ENCODE results near the gene ORMDL3. TPM values are rescaled to one million over a fixed set of nuclear protein-coding genes. Genes with fewer than 3 reads are reported as not detected.

The ORMDL3 gene, protein sequence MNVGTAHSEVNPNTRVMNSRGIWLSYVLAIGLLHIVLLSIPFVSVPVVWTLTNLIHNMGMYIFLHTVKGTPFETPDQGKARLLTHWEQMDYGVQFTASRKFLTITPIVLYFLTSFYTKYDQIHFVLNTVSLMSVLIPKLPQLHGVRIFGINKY
- total RNA-seq = 37.1 TPM

DNA sequence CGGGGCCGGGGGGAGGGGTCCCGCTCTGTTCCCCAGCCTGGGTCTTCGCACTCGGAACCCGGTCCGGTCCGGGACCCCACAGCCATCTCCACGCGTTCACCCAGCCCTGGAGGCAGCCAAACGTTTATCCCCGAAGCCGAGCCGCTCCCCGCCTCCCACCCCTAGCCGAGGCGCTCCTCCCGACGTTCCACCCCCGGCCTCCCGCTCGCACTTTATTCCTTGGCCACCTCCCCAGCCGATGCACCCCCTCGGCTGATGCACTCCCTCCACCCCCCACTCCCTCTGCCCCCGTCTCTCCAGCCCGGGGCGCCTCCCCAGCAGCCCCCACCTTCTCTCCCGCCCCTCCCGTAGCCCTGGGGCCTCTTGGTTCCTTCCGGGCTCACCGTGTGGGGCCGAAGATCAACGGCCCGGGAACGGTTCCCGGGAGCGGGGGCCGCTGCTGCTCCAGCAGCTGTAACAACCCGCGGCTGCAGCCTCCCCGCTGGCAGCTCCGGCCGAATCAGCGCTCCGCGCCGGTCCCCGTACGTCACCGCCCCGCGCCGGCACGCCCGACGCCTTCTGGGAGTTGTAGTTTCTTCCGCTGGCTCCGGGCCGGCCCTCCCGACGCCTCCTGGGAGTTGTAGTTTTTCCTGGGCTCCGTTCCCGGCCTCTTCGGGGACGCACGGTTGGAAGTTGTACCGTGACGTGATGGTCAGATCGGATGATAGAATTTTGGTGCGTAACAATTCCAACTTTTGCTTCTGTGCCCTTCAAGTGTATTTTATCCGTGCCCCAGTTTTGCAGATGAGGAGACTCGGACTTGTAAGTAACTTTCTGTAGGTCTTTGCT lies at the start of gene ORMDL3, which contains the start of gene LRRC3C:
Gene ORMDL3, minus strand, starts transcription at position 501 of the 828 bp plus-strand sequence. CDS start 3,398 bp downstream, outside the sequence.
Gene LRRC3C, plus strand, starts transcription at position 632 of the 828 bp plus-strand sequence. CDS start 13,792 bp downstream, outside the sequence.
- Histone ChIP-seq H3K27me3 (ENCODE audit: control insufficient read depth in 3 of 3, insufficient read depth in 3 of 3, low read length in 3 of 3) (no peaks in the 10 kb centered on the region), H3K9ac (ENCODE audit: low read depth in 1 of 3, low read length in 3 of 3) (peak within 1 kb of the TSS; percentile 87 to 96 (median 90))

DNA sequence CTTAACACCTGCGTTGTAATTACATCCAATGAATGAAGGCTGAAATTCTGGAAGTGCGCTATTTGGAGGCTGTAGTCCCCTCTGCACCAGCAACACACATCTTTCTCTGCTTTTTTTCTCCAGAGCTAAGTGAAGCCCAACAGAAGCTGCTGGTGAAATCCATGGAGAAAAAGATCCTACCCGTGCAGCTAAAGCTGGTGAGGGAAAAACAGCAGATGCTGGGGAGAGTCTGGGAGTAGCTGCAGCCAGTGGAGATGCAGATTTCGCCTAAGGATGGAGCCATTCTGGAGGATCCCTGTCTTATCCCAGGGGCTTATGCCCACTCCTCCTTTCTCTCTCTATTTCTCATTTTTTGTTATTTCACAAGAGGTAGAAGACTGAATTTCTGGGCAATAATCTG lies 48.4 kb upstream of the ORMDL3 start:
- Histone ChIP-seq H3K9me3 (ENCODE audit: control insufficient read depth in 3 of 3, low read length in 3 of 3) (no peaks in the 10 kb centered on the region), H3K9ac (ENCODE audit: low read depth in 1 of 3, low read length in 3 of 3) (no peak overlapping the region), H3K27ac (ENCODE audit: low read depth, low read length) (no peak overlapping the region), H3K27me3 (ENCODE audit: control insufficient read depth in 3 of 3, insufficient read depth in 3 of 3, low read length in 3 of 3) (peaks cover 0 to 8% (median 8%) of the 10 kb centered on the region in 3 donors), H3K4me3 (ENCODE audit: low read length in 3 of 3) (no peak overlapping the region), H3K36me3 (ENCODE audit: control insufficient read depth in 3 of 3, insufficient read depth in 3 of 3, low read length in 3 of 3) (peaks cover 0 to 1% (median 0%) of the 10 kb centered on the region in 3 donors), H3K4me1 (ENCODE audit: control insufficient read depth in 3 of 3, insufficient read depth in 3 of 3, low read length in 3 of 3) (peaks cover 6 to 13% (median 7%) of the 10 kb centered on the region in 3 donors)

More for the DNA sequence above, at the start of gene ORMDL3, which contains the start of gene LRRC3C:
- peak within 1 kb of the TSS; percentile 75 to 95 (median 75) for H3K4me3 ChIP-seq (ENCODE audit: low read length in 3 of 3)
- H3K9me3 ChIP-seq (ENCODE audit: control insufficient read depth in 3 of 3, low read length in 3 of 3) = no peaks in the 10 kb centered on the region
- H3K27ac ChIP-seq (ENCODE audit: low read depth, low read length) = peak within 1 kb of the TSS; percentile 97
- H3K36me3 ChIP-seq (ENCODE audit: control insufficient read depth in 3 of 3, insufficient read depth in 3 of 3, low read length in 3 of 3) = peaks cover 13 to 19% (median 18%) of the 10 kb centered on the region in 3 donors
- H3K4me1 ChIP-seq (ENCODE audit: control insufficient read depth in 3 of 3, insufficient read depth in 3 of 3, low read length in 3 of 3) = peaks cover 41 to 57% (median 42%) of the 10 kb centered on the region in 3 donors

DNA sequence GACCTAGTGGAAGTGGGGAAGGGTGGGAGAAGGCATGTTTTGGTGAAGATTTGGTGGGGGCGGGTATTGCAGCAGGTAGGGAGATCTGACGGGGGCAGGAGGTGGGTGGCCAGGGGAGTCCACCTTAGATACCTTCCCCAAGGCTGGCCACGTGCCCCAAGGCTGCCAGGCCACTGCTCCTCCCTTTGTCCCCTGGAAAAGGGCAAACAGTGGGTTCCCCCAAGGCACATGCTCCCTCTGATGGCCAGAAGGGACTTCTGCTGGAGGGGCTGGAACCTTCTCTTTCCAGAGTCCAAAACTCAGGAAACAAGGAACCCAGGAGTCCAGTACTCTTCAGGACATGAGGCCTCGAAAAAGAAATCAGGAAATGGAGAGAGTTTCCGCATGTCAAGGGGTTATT lies 47.0 kb upstream of the ORMDL3 start:
- Histone ChIP-seq H3K36me3 (ENCODE audit: control insufficient read depth in 3 of 3, insufficient read depth in 3 of 3, low read length in 3 of 3) (no peaks in the 10 kb centered on the region), H3K9me3 (ENCODE audit: control insufficient read depth in 3 of 3, low read length in 3 of 3) (no peaks in the 10 kb centered on the region), H3K27ac (ENCODE audit: low read depth, low read length) (no peak overlapping the region), H3K27me3 (ENCODE audit: control insufficient read depth in 3 of 3, insufficient read depth in 3 of 3, low read length in 3 of 3) (peaks cover 4 to 15% (median 11%) of the 10 kb centered on the region in 3 donors), H3K4me3 (ENCODE audit: low read length in 3 of 3) (no peak overlapping the region), H3K4me1 (ENCODE audit: control insufficient read depth in 3 of 3, insufficient read depth in 3 of 3, low read length in 3 of 3) (peaks cover 0 to 5% (median under 1%) of the 10 kb centered on the region in 3 donors), H3K9ac (ENCODE audit: low read depth in 1 of 3, low read length in 3 of 3) (no peak overlapping the region)

DNA sequence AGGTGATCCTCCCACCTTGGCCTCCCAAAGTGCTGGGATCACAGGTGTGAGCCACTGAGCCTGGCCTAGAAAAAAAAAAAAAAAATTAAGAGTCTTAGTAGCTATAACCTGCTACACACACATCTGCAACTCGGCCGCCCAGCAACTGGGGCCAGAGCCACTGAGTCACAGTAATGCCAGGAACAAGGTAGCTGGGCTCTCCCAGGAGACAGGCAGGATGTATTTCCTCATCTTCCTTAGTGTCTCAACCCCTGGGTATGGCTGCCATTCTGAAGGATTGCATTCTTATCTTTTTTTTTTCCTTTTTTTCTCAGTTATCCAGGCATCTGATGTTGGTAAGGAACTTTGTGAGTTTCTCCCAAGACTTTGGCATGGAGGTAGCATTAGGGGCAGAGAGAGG lies 46.1 kb upstream of the ORMDL3 start:
- H3K36me3 ChIP-seq (ENCODE audit: control insufficient read depth in 3 of 3, insufficient read depth in 3 of 3, low read length in 3 of 3) = no peaks in the 10 kb centered on the region
- no peaks in the 10 kb centered on the region for H3K4me1 ChIP-seq (ENCODE audit: control insufficient read depth in 3 of 3, insufficient read depth in 3 of 3, low read length in 3 of 3)
- H3K27ac ChIP-seq (ENCODE audit: low read depth, low read length) = no peak overlapping the region
- H3K9me3 ChIP-seq (ENCODE audit: control insufficient read depth in 3 of 3, low read length in 3 of 3) = no peaks in the 10 kb centered on the region
- peaks cover 4 to 15% (median 11%) of the 10 kb centered on the region in 3 donors for H3K27me3 ChIP-seq (ENCODE audit: control insufficient read depth in 3 of 3, insufficient read depth in 3 of 3, low read length in 3 of 3)
- H3K9ac ChIP-seq (ENCODE audit: low read depth in 1 of 3, low read length in 3 of 3) = no peak overlapping the region
- no peak overlapping the region for H3K4me3 ChIP-seq (ENCODE audit: low read length in 3 of 3)

DNA sequence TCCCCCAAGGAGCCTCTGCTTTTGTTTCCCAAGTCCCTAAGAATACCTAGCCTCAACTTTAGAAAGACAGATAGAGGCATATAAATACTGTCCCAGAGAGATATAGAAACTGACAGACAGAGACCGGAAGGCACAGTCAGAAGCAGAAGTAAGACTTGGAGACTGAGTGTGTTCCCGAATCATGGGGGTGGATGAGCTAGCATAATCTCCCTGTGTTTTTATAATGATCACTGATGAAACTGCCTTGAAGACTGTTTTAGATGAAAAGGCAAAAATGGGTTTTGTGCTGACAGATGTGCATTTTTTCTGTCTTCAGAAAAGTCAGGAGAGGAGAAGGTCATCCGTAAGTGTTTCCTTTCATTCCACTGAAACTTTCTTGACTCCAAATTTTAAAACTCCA lies 44.9 kb upstream of the ORMDL3 start:
- H3K4me3 ChIP-seq (ENCODE audit: low read length in 3 of 3) = no peak overlapping the region
- no peaks in the 10 kb centered on the region for H3K36me3 ChIP-seq (ENCODE audit: control insufficient read depth in 3 of 3, insufficient read depth in 3 of 3, low read length in 3 of 3)
- H3K4me1 ChIP-seq (ENCODE audit: control insufficient read depth in 3 of 3, insufficient read depth in 3 of 3, low read length in 3 of 3) = no peaks in the 10 kb centered on the region
- no peak overlapping the region for H3K27ac ChIP-seq (ENCODE audit: low read depth, low read length)
- H3K27me3 ChIP-seq (ENCODE audit: control insufficient read depth in 3 of 3, insufficient read depth in 3 of 3, low read length in 3 of 3) = peaks cover 4 to 15% (median 11%) of the 10 kb centered on the region in 3 donors
- no peaks in the 10 kb centered on the region for H3K9me3 ChIP-seq (ENCODE audit: control insufficient read depth in 3 of 3, low read length in 3 of 3)
- no peak overlapping the region for H3K9ac ChIP-seq (ENCODE audit: low read depth in 1 of 3, low read length in 3 of 3)

DNA sequence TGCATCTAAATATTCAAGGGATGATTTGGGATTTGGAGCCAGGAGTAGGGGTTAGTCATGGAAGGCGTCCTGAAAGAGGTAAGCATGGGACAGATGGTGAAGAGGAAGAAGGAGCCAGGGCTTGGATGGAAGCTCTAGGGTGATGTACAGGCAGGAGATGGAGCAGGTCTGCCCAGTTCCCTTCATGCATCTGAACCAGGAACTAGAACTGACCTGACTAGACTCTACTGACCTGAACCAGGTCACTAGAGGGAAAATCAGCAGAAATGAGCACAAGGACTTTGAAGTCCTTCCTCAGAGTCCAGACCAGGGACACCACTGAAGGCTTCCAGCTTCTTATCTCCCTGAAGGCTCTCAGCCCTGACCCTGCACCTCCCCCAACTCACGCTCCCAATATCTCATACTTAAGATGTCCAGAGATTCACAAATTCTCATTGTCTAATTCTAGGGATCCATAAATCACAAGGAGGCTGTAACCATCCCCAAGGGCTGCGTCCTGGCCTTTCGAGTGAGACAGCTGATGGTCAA lies 43.7 kb upstream of the ORMDL3 start:
- Histone ChIP-seq H3K9ac (ENCODE audit: low read depth in 1 of 3, low read length in 3 of 3) (no peak overlapping the region), H3K9me3 (ENCODE audit: control insufficient read depth in 3 of 3, low read length in 3 of 3) (no peaks in the 10 kb centered on the region), H3K27ac (ENCODE audit: low read depth, low read length) (no peak overlapping the region), H3K4me3 (ENCODE audit: low read length in 3 of 3) (no peak overlapping the region), H3K27me3 (ENCODE audit: control insufficient read depth in 3 of 3, insufficient read depth in 3 of 3, low read length in 3 of 3) (peaks cover 4 to 15% (median 11%) of the 10 kb centered on the region in 3 donors), H3K4me1 (ENCODE audit: control insufficient read depth in 3 of 3, insufficient read depth in 3 of 3, low read length in 3 of 3) (no peaks in the 10 kb centered on the region), H3K36me3 (ENCODE audit: control insufficient read depth in 3 of 3, insufficient read depth in 3 of 3, low read length in 3 of 3) (no peaks in the 10 kb centered on the region)

DNA sequence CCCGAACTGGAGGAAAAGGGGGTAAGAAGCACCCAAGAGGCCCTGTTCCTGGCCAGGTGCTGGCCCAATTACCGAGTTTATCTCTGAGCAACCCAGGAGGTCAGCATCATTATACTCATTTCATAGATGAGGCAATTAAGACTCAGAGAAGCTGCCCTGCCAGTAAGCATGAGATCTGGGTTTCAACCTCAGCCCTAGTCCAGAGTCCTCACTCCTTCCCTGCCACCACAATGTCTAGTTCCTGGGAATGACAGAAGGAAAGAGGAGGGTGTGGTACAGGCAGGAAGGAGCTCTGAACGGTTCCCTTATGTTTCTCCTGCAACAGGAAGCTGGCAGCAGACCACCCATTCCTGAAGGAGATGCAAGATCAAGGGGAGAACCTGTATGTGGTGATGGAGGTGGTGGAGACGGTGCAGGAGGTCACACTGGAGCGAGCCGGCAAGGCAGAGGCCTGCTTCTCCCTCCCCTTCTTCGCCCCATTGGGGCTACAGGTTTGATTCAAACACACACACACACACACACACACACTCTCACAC lies 42.8 kb upstream of the ORMDL3 start:
- H3K4me1 ChIP-seq (ENCODE audit: control insufficient read depth in 3 of 3, insufficient read depth in 3 of 3, low read length in 3 of 3) = no peaks in the 10 kb centered on the region
- H3K27me3 ChIP-seq (ENCODE audit: control insufficient read depth in 3 of 3, insufficient read depth in 3 of 3, low read length in 3 of 3) = peaks cover 4 to 14% (median 11%) of the 10 kb centered on the region in 3 donors

DNA sequence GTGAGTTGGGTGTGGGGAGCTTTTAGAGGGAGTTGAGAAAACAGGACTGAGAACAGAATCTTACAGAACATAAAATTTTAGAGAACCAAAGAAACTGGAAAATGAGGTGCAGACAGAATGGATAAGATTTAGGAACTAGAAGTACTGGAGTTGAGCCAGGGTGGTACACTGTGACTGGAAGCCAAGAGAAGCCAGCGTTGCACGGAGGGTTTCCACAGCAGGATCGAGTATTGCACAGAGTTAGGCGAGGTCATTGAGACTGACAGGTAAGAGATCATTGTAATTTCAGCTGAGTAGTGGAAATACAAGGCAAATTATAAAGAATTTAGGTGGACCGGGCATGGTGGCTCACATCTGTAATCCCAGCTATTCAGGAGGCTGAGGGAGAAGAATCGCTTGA lies 42.0 kb upstream of the ORMDL3 start:
- H3K9ac ChIP-seq (ENCODE audit: low read depth in 1 of 3, low read length in 3 of 3) = no peak overlapping the region
- no peak overlapping the region for H3K27ac ChIP-seq (ENCODE audit: low read depth, low read length)
- H3K9me3 ChIP-seq (ENCODE audit: control insufficient read depth in 3 of 3, low read length in 3 of 3) = no peaks in the 10 kb centered on the region
- no peak overlapping the region for H3K4me3 ChIP-seq (ENCODE audit: low read length in 3 of 3)
- peaks cover 4 to 14% (median 9%) of the 10 kb centered on the region in 3 donors for H3K27me3 ChIP-seq (ENCODE audit: control insufficient read depth in 3 of 3, insufficient read depth in 3 of 3, low read length in 3 of 3)
- no peaks in the 10 kb centered on the region for H3K36me3 ChIP-seq (ENCODE audit: control insufficient read depth in 3 of 3, insufficient read depth in 3 of 3, low read length in 3 of 3)
- no peaks in the 10 kb centered on the region for H3K4me1 ChIP-seq (ENCODE audit: control insufficient read depth in 3 of 3, insufficient read depth in 3 of 3, low read length in 3 of 3)

More for the DNA sequence above, 42.8 kb upstream of the ORMDL3 start:
- Histone ChIP-seq H3K9me3 (ENCODE audit: control insufficient read depth in 3 of 3, low read length in 3 of 3) (no peaks in the 10 kb centered on the region), H3K4me3 (ENCODE audit: low read length in 3 of 3) (no peak overlapping the region), H3K9ac (ENCODE audit: low read depth in 1 of 3, low read length in 3 of 3) (no peak overlapping the region), H3K36me3 (ENCODE audit: control insufficient read depth in 3 of 3, insufficient read depth in 3 of 3, low read length in 3 of 3) (no peaks in the 10 kb centered on the region), H3K27ac (ENCODE audit: low read depth, low read length) (no peak overlapping the region)

DNA sequence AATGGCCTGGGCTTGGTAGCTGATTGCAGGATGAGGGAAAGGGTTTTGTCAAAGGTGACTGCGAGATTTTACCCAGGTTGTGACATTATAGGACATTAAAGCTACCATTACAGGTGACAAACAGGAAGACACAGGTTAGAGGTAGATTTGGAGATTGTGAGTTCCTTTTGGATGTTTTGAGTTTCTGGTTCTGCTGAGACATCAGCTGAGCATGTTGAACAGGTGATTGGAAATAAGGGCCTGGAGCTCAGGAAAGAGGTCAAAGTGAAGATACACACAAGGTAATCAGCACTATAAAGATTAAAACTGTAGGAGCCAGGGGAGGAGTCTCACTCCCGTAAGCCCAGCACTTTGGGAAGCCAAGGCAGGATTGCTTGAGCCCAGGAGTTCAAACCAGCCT lies 41.4 kb upstream of the ORMDL3 start:
- Histone ChIP-seq H3K9me3 (ENCODE audit: control insufficient read depth in 3 of 3, low read length in 3 of 3) (no peaks in the 10 kb centered on the region), H3K27ac (ENCODE audit: low read depth, low read length) (no peak overlapping the region), H3K4me1 (ENCODE audit: control insufficient read depth in 3 of 3, insufficient read depth in 3 of 3, low read length in 3 of 3) (no peaks in the 10 kb centered on the region), H3K36me3 (ENCODE audit: control insufficient read depth in 3 of 3, insufficient read depth in 3 of 3, low read length in 3 of 3) (no peaks in the 10 kb centered on the region), H3K27me3 (ENCODE audit: control insufficient read depth in 3 of 3, insufficient read depth in 3 of 3, low read length in 3 of 3) (peaks cover 4 to 16% (median 5%) of the 10 kb centered on the region in 3 donors), H3K9ac (ENCODE audit: low read depth in 1 of 3, low read length in 3 of 3) (no peak overlapping the region), H3K4me3 (ENCODE audit: low read length in 3 of 3) (no peak overlapping the region)
